ENCODE measurements around the gene TMEM11.

- TF ChIP-seq, protein P1, sequence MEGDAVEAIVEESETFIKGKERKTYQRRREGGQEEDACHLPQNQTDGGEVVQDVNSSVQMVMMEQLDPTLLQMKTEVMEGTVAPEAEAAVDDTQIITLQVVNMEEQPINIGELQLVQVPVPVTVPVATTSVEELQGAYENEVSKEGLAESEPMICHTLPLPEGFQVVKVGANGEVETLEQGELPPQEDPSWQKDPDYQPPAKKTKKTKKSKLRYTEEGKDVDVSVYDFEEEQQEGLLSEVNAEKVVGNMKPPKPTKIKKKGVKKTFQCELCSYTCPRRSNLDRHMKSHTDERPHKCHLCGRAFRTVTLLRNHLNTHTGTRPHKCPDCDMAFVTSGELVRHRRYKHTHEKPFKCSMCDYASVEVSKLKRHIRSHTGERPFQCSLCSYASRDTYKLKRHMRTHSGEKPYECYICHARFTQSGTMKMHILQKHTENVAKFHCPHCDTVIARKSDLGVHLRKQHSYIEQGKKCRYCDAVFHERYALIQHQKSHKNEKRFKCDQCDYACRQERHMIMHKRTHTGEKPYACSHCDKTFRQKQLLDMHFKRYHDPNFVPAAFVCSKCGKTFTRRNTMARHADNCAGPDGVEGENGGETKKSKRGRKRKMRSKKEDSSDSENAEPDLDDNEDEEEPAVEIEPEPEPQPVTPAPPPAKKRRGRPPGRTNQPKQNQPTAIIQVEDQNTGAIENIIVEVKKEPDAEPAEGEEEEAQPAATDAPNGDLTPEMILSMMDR (conservative IDR thresholded peaks at IDR 0.05; ENCODE audit: low read depth, low read length), result no peak
- TF ChIP-seq EZH2 (IDR thresholded peaks at IDR 0.05; ENCODE audit: borderline replicate concordance, low read depth, low read length, poor library complexity, severe bottlenecking), result no peak
These were observed 45.5 kb downstream of the TMEM11 start for GRCh38 chr17:21168555-21168865.
